Mesenchymal stem cell (in vitro differentiated cells and primary cell): Measurements from ENCODE around the gene TP53AIP1. TPM values are rescaled to one million over a fixed set of nuclear protein-coding genes. Genes with fewer than 3 reads are reported as not detected.

Experiments
- DNase-seq: peaks from one replicate; pipeline ENCODE4 v3.0.0-alpha.2; 2013
- H2AFZ ChIP-seq: one replicate; pipeline ENCODE4 v1.6.1; 2013; ENCODE audit warnings: low read depth, mild to moderate bottlenecking, control low read depth, inconsistent platforms, low read length, moderate library complexity
- H2AK5ac ChIP-seq: 2 replicates; pipeline ENCODE4 v1.6.1; 2013; ENCODE audit warnings: low read length, moderate library complexity, mild to moderate bottlenecking, inconsistent platforms; ENCODE audit not compliant: severe bottlenecking
- H2BK120ac ChIP-seq: one replicate; pipeline ENCODE4 v1.6.1; 2013; ENCODE audit warnings: low read depth, mild to moderate bottlenecking, inconsistent platforms, low read length, moderate library complexity
- H2BK12ac ChIP-seq, 2 experiments: one replicate each; pipeline ENCODE4 v1.6.1; 2013; ENCODE audit warnings: inconsistent platforms in 2 of 2, low read length in 2 of 2, mild to moderate bottlenecking in 2 of 2, moderate library complexity in 2 of 2, control low read depth in 1 of 2
- H2BK15ac ChIP-seq: one replicate; pipeline ENCODE4 v1.6.1; 2013; ENCODE audit warnings: mild to moderate bottlenecking, low read depth, inconsistent platforms; ENCODE audit not compliant: poor library complexity, severe bottlenecking
- H2BK5ac ChIP-seq: 2 replicates; pipeline ENCODE4 v1.6.1; 2013; ENCODE audit warnings: low read depth, mild to moderate bottlenecking, low read length, control low read depth, inconsistent platforms; ENCODE audit not compliant: poor library complexity, severe bottlenecking
- H3K14ac ChIP-seq, 2 experiments: one replicate each; pipeline ENCODE4 v1.6.1; 2013; ENCODE audit warnings: inconsistent platforms in 2 of 2, low read length in 2 of 2, control low read depth in 1 of 2, mild to moderate bottlenecking in 1 of 2, moderate library complexity in 1 of 2
- H3K18ac ChIP-seq, 2 experiments: one replicate each; pipeline ENCODE4 v1.6.1; 2013; ENCODE audit warnings: inconsistent platforms in 2 of 2, low read length in 2 of 2, control low read depth in 1 of 2, low read depth in 1 of 2, mild to moderate bottlenecking in 1 of 2
- H3K23ac ChIP-seq, 2 experiments: one replicate each; pipeline ENCODE4 v1.6.1; 2013; ENCODE audit warnings: inconsistent platforms in 2 of 2, low read length in 2 of 2, mild to moderate bottlenecking in 2 of 2, moderate library complexity in 2 of 2, control low read depth in 1 of 2
- H3K27ac ChIP-seq: 2 replicates; pipeline ENCODE4 v1.5.1; 2013; ENCODE audit warnings: mild to moderate bottlenecking, moderate library complexity, low read length, control low read depth, inconsistent platforms; ENCODE audit not compliant: poor library complexity, severe bottlenecking
- H3K27me3 ChIP-seq, 2 experiments: 2 replicates each; pipeline versions ENCODE4 v1.6.1 to v1.7.0; 2013; ENCODE audit warnings: low read length in 2 of 2, mild to moderate bottlenecking in 2 of 2, moderate library complexity in 2 of 2, control low read depth in 1 of 2, inconsistent platforms in 1 of 2; ENCODE audit not compliant: control insufficient read depth in 1 of 2, insufficient read depth in 1 of 2
- H3K36me3 ChIP-seq, 2 experiments: 2 replicates each; pipeline versions ENCODE4 v1.6.1 to v1.7.0; 2013; ENCODE audit warnings: low read length in 2 of 2, control low read depth in 1 of 2, inconsistent platforms in 1 of 2, low read depth in 1 of 2, mild to moderate bottlenecking in 1 of 2; ENCODE audit not compliant: insufficient read depth in 2 of 2, control insufficient read depth in 1 of 2
- H3K4ac ChIP-seq, 2 experiments: one replicate each; pipeline ENCODE4 v1.6.1; 2013; ENCODE audit warnings: inconsistent platforms in 2 of 2, low read length in 2 of 2, mild to moderate bottlenecking in 2 of 2, moderate library complexity in 2 of 2, control low read depth in 1 of 2, low read depth in 1 of 2
- H3K4me1 ChIP-seq: 2 replicates; pipeline ENCODE4 v1.6.1; 2013; ENCODE audit warnings: low read depth, low read length, control low read depth; ENCODE audit not compliant: control insufficient read depth, insufficient read depth
- H3K4me2 ChIP-seq: 2 replicates; pipeline ENCODE4 v1.6.1; 2013; ENCODE audit warnings: low read length, mild to moderate bottlenecking, inconsistent platforms; ENCODE audit not compliant: poor library complexity, severe bottlenecking
- H3K4me3 ChIP-seq, 2 experiments: 2 replicates each; pipeline versions ENCODE4 v1.5.1 to v1.7.0; 2013; ENCODE audit warnings: low read length in 2 of 2, mild to moderate bottlenecking in 2 of 2, control low read depth in 1 of 2, low read depth in 1 of 2; ENCODE audit not compliant: insufficient read depth in 1 of 2
- H3K79me1 ChIP-seq: replicated peaks from 2 replicates; pipeline ENCODE4 v1.6.1; 2013; ENCODE audit warnings: mild to moderate bottlenecking, control low read depth, low read length, inconsistent platforms; ENCODE audit not compliant: poor library complexity, severe bottlenecking
- H3K9ac ChIP-seq: 2 replicates; pipeline ENCODE4 v1.7.0; 2013; ENCODE audit warnings: mild to moderate bottlenecking, low read length, moderate library complexity
- H3K9me3 ChIP-seq: 2 replicates; pipeline ENCODE4 v1.7.0; 2013; ENCODE audit warnings: mild to moderate bottlenecking, low read length; ENCODE audit not compliant: control insufficient read depth
- H4K8ac ChIP-seq: one replicate; pipeline ENCODE4 v1.6.1; 2013; ENCODE audit warnings: inconsistent platforms, mild to moderate bottlenecking, low read length, moderate library complexity
- H4K91ac ChIP-seq: one replicate; pipeline ENCODE4 v1.6.1; 2013; ENCODE audit warnings: mild to moderate bottlenecking, low read length, inconsistent platforms
- WGBS: methylation state at CpG from one replicate; pipeline ENCODE4 v1.1.7; 2013; ENCODE audit warnings: mixed read lengths; 5-methylcytosine and 5-hydroxymethylcytosine counted together
- polyA plus RNA-seq, 2 experiments: library from polyadenylated mRNA; stranded (reverse); fragments of 200-250 nt; gene quantifications; one replicate each; pipeline ENCODE4 v1.2.3, GENCODE V29; 2013

TP53AIP1 gene, protein sequence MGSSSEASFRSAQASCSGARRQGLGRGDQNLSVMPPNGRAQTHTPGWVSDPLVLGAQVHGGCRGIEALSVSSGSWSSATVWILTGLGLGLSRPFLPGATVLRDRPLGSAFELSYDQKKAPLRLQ
- not detected for polyA plus RNA-seq (2013, experiment 1 of 2)
- not detected for polyA plus RNA-seq (2013, experiment 2 of 2)

DNA sequence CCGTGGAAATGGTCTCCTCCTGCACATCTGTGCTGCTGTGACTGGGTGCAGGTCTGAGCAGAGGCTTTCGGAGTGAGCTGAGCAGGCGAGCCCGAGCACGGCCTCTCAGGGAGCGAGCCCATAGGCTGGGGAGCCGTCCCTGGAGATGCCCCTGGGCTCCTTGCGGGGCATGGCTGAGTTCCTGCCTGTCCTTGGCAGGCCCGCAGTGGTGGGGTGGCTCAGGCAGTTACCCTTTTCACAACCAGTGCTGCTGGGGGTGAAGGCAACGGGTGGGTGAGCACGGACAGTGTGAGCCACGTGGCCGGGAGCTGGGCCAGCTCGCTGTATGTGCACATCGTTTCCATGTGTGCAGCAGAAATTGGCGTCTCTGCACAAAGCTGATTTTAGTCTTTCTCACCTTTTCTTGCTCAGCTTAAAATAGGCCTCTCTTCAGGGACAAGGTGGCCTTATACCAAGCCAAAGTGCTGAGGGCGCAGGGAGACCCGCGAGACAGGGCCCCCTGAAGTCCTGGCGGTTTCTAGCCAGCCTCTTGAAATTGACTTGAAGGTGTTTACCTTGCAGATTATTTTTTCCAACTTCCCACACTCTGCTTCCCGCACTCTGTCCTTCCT, at the start of gene TP53AIP1:
TP53AIP1 (minus strand) TSS at position 55 of the 611 bp plus-strand sequence. CDS start 5,053 bp downstream, outside the sequence.
- Histone ChIP-seq H2BK15ac (no peak within 1 kb of the TSS), H3K4me1 (peaks cover 6% of the 10 kb centered on the region)

GRCh38 chr11:128988242-128988970, 45.7 kb upstream of the TP53AIP1 start:
- H2BK15ac ChIP-seq = no peak overlapping the region
- no peak overlapping the region for H2BK12ac ChIP-seq

More for the DNA sequence above, at the start of gene TP53AIP1:
- Histone ChIP-seq H3K23ac (no peak within 1 kb of the TSS), H3K27ac (no peak within 1 kb of the TSS), H3K9me3 (no peaks in the 10 kb centered on the region), H2AK5ac (no peak within 1 kb of the TSS), H2BK12ac (no peak within 1 kb of the TSS), H3K79me1 (no peaks in the 10 kb centered on the region), H3K4me2 (no peak within 1 kb of the TSS), H3K36me3 (no peaks in the 10 kb centered on the region), H3K27me3 (peaks cover 45 to 61% of the 10 kb centered on the region in 2 experiments), H3K14ac (no peak within 1 kb of the TSS), H2BK120ac (no peak within 1 kb of the TSS), H3K4ac (no peak within 1 kb of the TSS), H2AFZ (no peak within 1 kb of the TSS), H3K4me3 (no peak within 1 kb of the TSS), H4K91ac (peak within 1 kb of the TSS; percentile 40), H3K18ac (peak within 1 kb of the TSS in 1 of 2 experiments; percentile 18), H4K8ac (no peak within 1 kb of the TSS), H2BK5ac (no peak within 1 kb of the TSS), H3K9ac (no peak within 1 kb of the TSS)
- DNase-seq = no peak
- 90% methylated on average over 21 of the region's 21 CpGs for WGBS

DNA sequence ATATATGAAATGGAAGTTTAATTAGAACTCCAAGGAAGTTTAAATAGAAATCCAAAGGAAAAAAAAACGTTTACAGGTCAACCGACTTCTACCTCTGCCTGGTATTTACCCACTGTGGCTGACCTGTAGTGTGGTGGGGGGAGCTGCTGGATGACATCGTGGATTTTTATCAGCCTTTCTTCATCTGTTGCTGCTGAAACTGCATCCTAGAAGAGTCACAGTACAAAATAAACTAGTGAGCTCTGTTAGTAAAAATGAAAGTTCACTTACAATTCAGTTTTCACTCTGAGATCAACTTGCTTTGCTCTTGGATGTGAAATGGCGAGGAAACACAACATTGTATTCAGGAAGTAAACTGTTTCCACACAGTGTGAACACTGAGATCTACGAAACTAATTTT, 43.2 kb upstream of the TP53AIP1 start:
- no peak overlapping the region for H2BK12ac ChIP-seq

More at GRCh38 chr11:128988242-128988970, 45.7 kb upstream of the TP53AIP1 start:
- H3K23ac ChIP-seq = no peak overlapping the region
- H3K9me3 ChIP-seq = no peaks in the 10 kb centered on the region
- no peak overlapping the region for H3K9ac ChIP-seq
- no peak overlapping the region for H3K4me3 ChIP-seq
- no peak overlapping the region for H2BK120ac ChIP-seq
- no peaks in the 10 kb centered on the region for H3K27me3 ChIP-seq
- no peak for DNase-seq
- no peaks in the 10 kb centered on the region for H3K79me1 ChIP-seq
- H3K18ac ChIP-seq = no peak overlapping the region
- H3K27ac ChIP-seq = no peak overlapping the region
- H2AFZ ChIP-seq = no peak overlapping the region
- H3K4ac ChIP-seq = no peak overlapping the region
- H3K14ac ChIP-seq = no peak overlapping the region
- H4K8ac ChIP-seq = no peak overlapping the region
- no peak overlapping the region for H2AK5ac ChIP-seq
- no peak overlapping the region for H2BK5ac ChIP-seq
- H3K4me1 ChIP-seq = no peaks in the 10 kb centered on the region
- H3K4me2 ChIP-seq = no peak overlapping the region
- no peak overlapping the region for H4K91ac ChIP-seq
- peaks cover 0 to 6% of the 10 kb centered on the region in 2 experiments for H3K36me3 ChIP-seq

DNA sequence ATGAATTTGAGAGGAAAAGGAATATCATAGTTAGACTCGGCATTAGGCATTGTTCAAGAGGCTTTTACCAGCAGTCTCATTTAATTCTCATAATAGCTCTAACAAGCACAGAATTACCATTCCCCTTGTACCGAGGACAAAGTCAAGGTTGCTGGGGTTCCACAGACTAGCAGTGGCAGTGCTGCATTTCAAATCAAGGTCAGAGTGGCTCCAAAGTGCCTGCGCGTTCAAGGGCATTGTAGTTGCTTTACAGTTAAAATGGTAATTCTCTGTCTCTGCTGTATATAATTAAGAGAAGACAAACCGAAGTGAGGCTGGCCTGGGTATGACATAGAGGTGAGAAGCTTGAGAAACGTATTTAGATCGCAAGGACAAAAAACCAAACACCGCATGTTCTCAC, 40.4 kb upstream of the TP53AIP1 start:
- DNase-seq = no peak
- no peak overlapping the region for H3K18ac ChIP-seq
- H3K79me1 ChIP-seq = no peaks in the 10 kb centered on the region
- no peak overlapping the region for H3K14ac ChIP-seq
- no peak overlapping the region for H4K91ac ChIP-seq
- no peak overlapping the region for H4K8ac ChIP-seq
- H2AK5ac ChIP-seq = no peak overlapping the region
- H3K4me1 ChIP-seq = no peaks in the 10 kb centered on the region
- H3K9me3 ChIP-seq = no peaks in the 10 kb centered on the region
- no peak overlapping the region for H3K4ac ChIP-seq
- WGBS = 96% methylated on average over 8 of the region's 8 CpGs
- H3K23ac ChIP-seq = no peak overlapping the region
- no peak overlapping the region for H3K4me2 ChIP-seq
- no peak overlapping the region for H2BK120ac ChIP-seq
- H3K27me3 ChIP-seq = no peaks in the 10 kb centered on the region
- H2BK12ac ChIP-seq = no peak overlapping the region
- H3K9ac ChIP-seq = no peak overlapping the region
- no peak overlapping the region for H3K27ac ChIP-seq
- H2BK5ac ChIP-seq = no peak overlapping the region
- no peak overlapping the region for H2BK15ac ChIP-seq
- peaks cover 0 to 44% of the 10 kb centered on the region in 2 experiments for H3K36me3 ChIP-seq
- H3K4me3 ChIP-seq = no peak overlapping the region
- H2AFZ ChIP-seq = no peak overlapping the region

More for the DNA sequence above, 43.2 kb upstream of the TP53AIP1 start:
- H3K27me3 ChIP-seq = no peaks in the 10 kb centered on the region
- H3K9me3 ChIP-seq = no peaks in the 10 kb centered on the region
- no peak overlapping the region for H3K4ac ChIP-seq
- WGBS = 100% methylated on average over 4 of the region's 5 CpGs
- no peaks in the 10 kb centered on the region for H3K79me1 ChIP-seq
- no peak overlapping the region for H2AK5ac ChIP-seq
- H2BK5ac ChIP-seq = no peak overlapping the region
- no peak overlapping the region for H2BK120ac ChIP-seq
- no peak overlapping the region for H3K4me2 ChIP-seq
- peaks cover 0 to 27% of the 10 kb centered on the region in 2 experiments for H3K36me3 ChIP-seq
- H4K91ac ChIP-seq = no peak overlapping the region
- no peak overlapping the region for H4K8ac ChIP-seq
- no peak overlapping the region for H3K18ac ChIP-seq
- no peak overlapping the region for H3K14ac ChIP-seq
- H2BK15ac ChIP-seq = no peak overlapping the region
- H3K9ac ChIP-seq = no peak overlapping the region
- no peak overlapping the region for H3K27ac ChIP-seq
- H2AFZ ChIP-seq = no peak overlapping the region
- DNase-seq = no peak
- no peak overlapping the region for H3K23ac ChIP-seq
- no peaks in the 10 kb centered on the region for H3K4me1 ChIP-seq
- no peak overlapping the region for H3K4me3 ChIP-seq
